GM23338 (cell line): ENCODE data around the gene THRA. TPM values are rescaled to one million over a fixed set of nuclear protein-coding genes. Genes with fewer than 3 reads are reported as not detected.

Experiments used
- ATAC-seq: fragments of 200-7000 bp; cut with Tn5 transposase; 3 replicates; pipeline ENCODE4 v1.9.1; 2020
- DNase-seq: peaks from one replicate; pipeline ENCODE4 v3.0.0-alpha.2; 2015; ENCODE audit warnings: low spot score
- H2AFZ ChIP-seq: fragments of 200-600 bp; sonication (generic); 2 replicates; pipeline ENCODE4 v1.8.0; 2016; ENCODE audit warnings: antibody characterized with exemption, mild to moderate bottlenecking, moderate library complexity
- H3F3A ChIP-seq: fragments of 200-600 bp; sonication (generic); replicated peaks from 2 replicates; pipeline ENCODE4 v1.8.0; 2017; ENCODE audit warnings: antibody characterized with exemption, mixed run types, low read depth
- H3K27ac ChIP-seq: fragments of 200-600 bp; sonication (generic); 2 replicates; pipeline ENCODE4 v1.6.1; 2016; ENCODE audit warnings: low read depth
- H3K27me3 ChIP-seq: fragments of 200-600 bp; sonication (generic); 2 replicates; pipeline ENCODE4 v1.8.0; 2016; ENCODE audit warnings: mild to moderate bottlenecking, mixed run types, moderate library complexity; ENCODE audit not compliant: insufficient read depth
- H3K36me3 ChIP-seq: fragments of 200-600 bp; sonication (generic); 2 replicates; pipeline ENCODE4 v1.8.0; 2016; ENCODE audit warnings: mild to moderate bottlenecking; ENCODE audit not compliant: insufficient read depth
- H3K4me1 ChIP-seq: fragments of 200-600 bp; sonication (generic); 2 replicates; pipeline ENCODE4 v1.8.0; 2016; ENCODE audit warnings: mild to moderate bottlenecking, moderate library complexity; ENCODE audit not compliant: insufficient read depth
- H3K4me2 ChIP-seq: fragments of 200-600 bp; sonication (generic); 2 replicates; pipeline ENCODE4 v1.7.1; 2017; ENCODE audit warnings: mixed run types
- H3K4me3 ChIP-seq: fragments of 200-600 bp; sonication (generic); 2 replicates; pipeline ENCODE4 v1.6.1; 2016; ENCODE audit warnings: mixed run types
- H3K79me2 ChIP-seq: fragments of 200-600 bp; sonication (generic); replicated peaks from 2 replicates; pipeline ENCODE4 v1.8.0; 2017; ENCODE audit warnings: mild to moderate bottlenecking; ENCODE audit not compliant: insufficient read depth
- H3K9me2 ChIP-seq: fragments of 200-600 bp; sonication (generic); 2 replicates; pipeline ENCODE4 v1.8.0; 2017; ENCODE audit not compliant: insufficient read depth
- H4K20me1 ChIP-seq: fragments of 200-600 bp; sonication (generic); replicated peaks from 2 replicates; pipeline ENCODE4 v1.8.0; 2017; ENCODE audit warnings: mild to moderate bottlenecking; ENCODE audit not compliant: insufficient read depth
- H3K27ac Mint-ChIP-seq: 2 replicates; pipeline ENCODE4 v1.8.0; 2020; ENCODE audit warnings: inconsistent platforms, mild to moderate bottlenecking, moderate library complexity, mixed read lengths
- H3K27me3 Mint-ChIP-seq: 3 replicates; pipeline ENCODE4 v1.8.0; 2022; ENCODE audit warnings: low read depth, mild to moderate bottlenecking, moderate library complexity, mixed read lengths, inconsistent platforms; ENCODE audit not compliant: insufficient read depth, poor library complexity
- H3K36me3 Mint-ChIP-seq: 3 replicates; pipeline ENCODE4 v1.8.0; 2021; ENCODE audit warnings: low read depth, mild to moderate bottlenecking, inconsistent platforms, moderate library complexity, mixed read lengths
- H3K4me1 Mint-ChIP-seq: 3 replicates; pipeline ENCODE4 v1.8.0; 2020; ENCODE audit warnings: mild to moderate bottlenecking, inconsistent platforms, mixed read lengths
- H3K4me3 Mint-ChIP-seq: 3 replicates; pipeline ENCODE4 v1.8.0; 2021; ENCODE audit warnings: moderate library complexity, mild to moderate bottlenecking, inconsistent platforms, mixed read lengths
- H3K9me3 Mint-ChIP-seq: 3 replicates; pipeline ENCODE4 v1.8.0; 2020; ENCODE audit warnings: moderate library complexity, mild to moderate bottlenecking, inconsistent platforms, mixed read lengths
- CREB1 ChIP-seq: fragments of 250-450 bp; sonication (Bioruptor Pico); IDR thresholded peaks from 2 replicates; pipeline ENCODE4 v1.5.0; 2020; ENCODE audit warnings: low read depth, mild to moderate bottlenecking, moderate library complexity
- EZH2 ChIP-seq: fragments of 200-600 bp; sonication (generic); IDR thresholded peaks from one replicate; pipeline ENCODE4 v1.8.0; 2017; ENCODE audit warnings: antibody characterized with exemption, mild to moderate bottlenecking, low read depth; ENCODE audit not compliant: unreplicated experiment
- EZH2phosphoT487 ChIP-seq: fragments of 200-600 bp; sonication (generic); IDR thresholded peaks from one replicate; pipeline ENCODE4 v1.8.1; 2018; ENCODE audit warnings: antibody characterized with exemption; ENCODE audit not compliant: unreplicated experiment
- JUNB ChIP-seq: IDR thresholded peaks from one replicate; pipeline ENCODE4 v1.6.1; 2016; ENCODE audit warnings: antibody characterized with exemption; ENCODE audit not compliant: unreplicated experiment
- NANOG ChIP-seq: IDR thresholded peaks from 2 replicates; pipeline ENCODE4 v1.6.1; 2016; ENCODE audit warnings: antibody characterized with exemption, borderline replicate concordance
- POLR2AphosphoS5 ChIP-seq: IDR thresholded peaks from 2 replicates; pipeline ENCODE4 v1.6.1; 2016; ENCODE audit warnings: antibody characterized with exemption, low read depth
- STAT1 ChIP-seq: IDR thresholded peaks from one replicate; pipeline ENCODE4 v1.6.1; 2016; ENCODE audit warnings: antibody characterized with exemption; ENCODE audit not compliant: unreplicated experiment
- ZNF114 ChIP-seq: fragments of 250-450 bp; sonication (Bioruptor Pico); IDR thresholded peaks from 2 replicates; pipeline ENCODE4 v1.5.0; 2020; ENCODE audit warnings: mild to moderate bottlenecking, moderate library complexity
- ZNF331 ChIP-seq: fragments of 250-450 bp; sonication (Bioruptor Pico); IDR thresholded peaks from 2 replicates; pipeline ENCODE4 v1.5.0; 2020; ENCODE audit warnings: low read depth, mild to moderate bottlenecking, moderate library complexity
- polyA plus RNA-seq: library from polyadenylated mRNA; unstranded; fragments of >200 nt; fragmentation: Nextera tagmentation; extraction: Ambion mirVana; gene quantifications from 2 replicates; pipeline ENCODE4 v1.2.1, GENCODE V29; 2016
- total RNA-seq: library from RNA; depleted of rRNA; stranded (reverse); fragments of >200 nt; shearing (Covaris generic); gene quantifications from 2 replicates; pipeline ENCODE4 v1.2.3, GENCODE V29; 2014
- TF ChIP-seq, protein P1 (sequence below): IDR thresholded peaks from 2 replicates; pipeline ENCODE4 v1.6.1; 2016; ENCODE audit warnings: antibody characterized with exemption
- TF ChIP-seq, protein P2 (sequence below): fragments of 250-450 bp; sonication (Bioruptor Pico); IDR thresholded peaks from 2 replicates; pipeline ENCODE4 v1.5.0; 2020; ENCODE audit warnings: mild to moderate bottlenecking, moderate library complexity
- TF ChIP-seq, protein P3 (sequence below): IDR thresholded peaks from one replicate; pipeline ENCODE4 v1.6.1; 2018; ENCODE audit warnings: antibody characterized with exemption; ENCODE audit not compliant: unreplicated experiment

The THRA gene
- total and polyA plus RNA-seq, 2 experiments from 2014 or later: 3.4 to 10.5 TPM

DNA sequence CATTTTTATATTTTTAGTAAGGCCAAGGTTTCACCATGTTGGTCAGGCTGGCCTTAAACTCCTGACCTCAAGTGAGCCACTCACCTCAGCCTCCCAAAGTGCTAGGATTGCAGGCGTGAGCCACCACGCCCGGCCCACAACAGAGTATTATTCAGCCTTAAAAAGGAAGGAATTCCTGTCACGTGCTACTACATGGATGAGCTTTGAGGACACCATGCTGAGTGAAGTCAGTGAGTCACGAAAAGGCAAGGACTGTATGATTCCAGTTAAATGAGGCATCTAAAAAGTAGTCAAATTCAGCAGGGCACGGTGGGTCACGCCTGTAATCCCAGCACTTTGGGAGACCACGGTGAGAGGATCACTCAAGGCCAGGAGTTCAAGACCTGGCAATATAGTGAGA is 37.9 kb upstream of the THRA start:
- Mint-ChIP-seq H3K36me3 (peaks cover 67% of the 10 kb centered on the region), H3K4me3 (no peak overlapping the region), H3K27me3 (peaks cover 8% of the 10 kb centered on the region), H3K27ac (no peak overlapping the region), H3K9me3 (no peaks in the 10 kb centered on the region), H3K4me1 (peaks cover 6% of the 10 kb centered on the region; the same call in 2 of the 3 replicates)
- no peak for ATAC-seq
- H3K4me3 ChIP-seq: no peak overlapping the region
- no peaks in the 10 kb centered on the region for H3K4me1 ChIP-seq
- peaks cover 18% of the 10 kb centered on the region for H3F3A ChIP-seq
- H3K36me3 ChIP-seq: peaks cover 12% of the 10 kb centered on the region; the same call in 1 of the 2 replicates
- H3K27ac ChIP-seq: no peak overlapping the region
- no peak overlapping the region for H3K4me2 ChIP-seq
- H3K9me2 ChIP-seq: no peaks in the 10 kb centered on the region
- no peaks in the 10 kb centered on the region for H3K79me2 ChIP-seq
- TF ChIP-seq NANOG: no peak
- H2AFZ ChIP-seq: no peak overlapping the region
- H3K27me3 ChIP-seq: no peaks in the 10 kb centered on the region
- H4K20me1 ChIP-seq: no peaks in the 10 kb centered on the region
- no peak for DNase-seq

DNA sequence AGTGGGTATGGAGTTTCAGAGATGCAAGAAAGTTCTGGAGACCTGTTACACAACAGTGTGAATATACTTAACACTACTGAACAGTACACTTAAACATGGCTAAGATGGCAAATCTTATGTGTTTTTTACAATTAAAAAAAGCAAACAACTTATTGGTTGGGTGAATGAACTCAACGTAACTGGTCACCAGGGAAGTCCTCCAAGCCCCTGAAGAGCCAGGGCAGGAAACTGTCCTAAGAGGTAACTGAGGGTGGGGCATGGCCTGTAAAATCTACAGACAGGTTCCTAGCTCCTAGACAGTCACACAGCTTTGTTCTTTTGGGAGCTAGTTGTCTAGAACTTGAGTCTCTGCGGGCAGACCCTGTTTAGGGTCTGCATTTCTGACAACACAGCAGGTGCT is 37.2 kb upstream of the THRA start:
- H2AFZ ChIP-seq: no peak overlapping the region
- no peaks in the 10 kb centered on the region for H3K9me3 Mint-ChIP-seq
- H3K27me3 Mint-ChIP-seq: peaks cover 8% of the 10 kb centered on the region
- no peaks in the 10 kb centered on the region for H4K20me1 ChIP-seq
- peak overlapping the region; percentile 16; the same call in 1 of the 2 replicates for H3K27ac Mint-ChIP-seq
- H3K36me3 Mint-ChIP-seq: peaks cover 62% of the 10 kb centered on the region
- no peak overlapping the region for H3K27ac ChIP-seq
- peaks cover 6% of the 10 kb centered on the region; the same call in 2 of the 3 replicates for H3K4me1 Mint-ChIP-seq
- H3K4me3 Mint-ChIP-seq: no peak overlapping the region
- no peaks in the 10 kb centered on the region for H3K4me1 ChIP-seq
- H3K27me3 ChIP-seq: no peaks in the 10 kb centered on the region
- H3K4me3 ChIP-seq: no peak overlapping the region
- no peaks in the 10 kb centered on the region for H3K9me2 ChIP-seq
- no peaks in the 10 kb centered on the region for H3K79me2 ChIP-seq
- H3F3A ChIP-seq: peaks cover 18% of the 10 kb centered on the region
- DNase-seq (no peak), ATAC-seq (no peak)
- peaks cover 12% of the 10 kb centered on the region; the same call in 1 of the 2 replicates for H3K36me3 ChIP-seq
- H3K4me2 ChIP-seq: no peak overlapping the region
- TF ChIP-seq EZH2 (no peak), NANOG (no peak), JUNB (no peak), STAT1 (no peak), CREB1 (CRISPR knock-in tag) (no peak), EZH2phosphoT487 (no peak), POLR2AphosphoS5 (no peak), ZNF331 (no peak), ZNF114 (CRISPR knock-in tag) (no peak)
- TF ChIP-seq, protein P1, sequence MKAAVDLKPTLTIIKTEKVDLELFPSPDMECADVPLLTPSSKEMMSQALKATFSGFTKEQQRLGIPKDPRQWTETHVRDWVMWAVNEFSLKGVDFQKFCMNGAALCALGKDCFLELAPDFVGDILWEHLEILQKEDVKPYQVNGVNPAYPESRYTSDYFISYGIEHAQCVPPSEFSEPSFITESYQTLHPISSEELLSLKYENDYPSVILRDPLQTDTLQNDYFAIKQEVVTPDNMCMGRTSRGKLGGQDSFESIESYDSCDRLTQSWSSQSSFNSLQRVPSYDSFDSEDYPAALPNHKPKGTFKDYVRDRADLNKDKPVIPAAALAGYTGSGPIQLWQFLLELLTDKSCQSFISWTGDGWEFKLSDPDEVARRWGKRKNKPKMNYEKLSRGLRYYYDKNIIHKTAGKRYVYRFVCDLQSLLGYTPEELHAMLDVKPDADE: no peak
- TF ChIP-seq, protein P2, sequence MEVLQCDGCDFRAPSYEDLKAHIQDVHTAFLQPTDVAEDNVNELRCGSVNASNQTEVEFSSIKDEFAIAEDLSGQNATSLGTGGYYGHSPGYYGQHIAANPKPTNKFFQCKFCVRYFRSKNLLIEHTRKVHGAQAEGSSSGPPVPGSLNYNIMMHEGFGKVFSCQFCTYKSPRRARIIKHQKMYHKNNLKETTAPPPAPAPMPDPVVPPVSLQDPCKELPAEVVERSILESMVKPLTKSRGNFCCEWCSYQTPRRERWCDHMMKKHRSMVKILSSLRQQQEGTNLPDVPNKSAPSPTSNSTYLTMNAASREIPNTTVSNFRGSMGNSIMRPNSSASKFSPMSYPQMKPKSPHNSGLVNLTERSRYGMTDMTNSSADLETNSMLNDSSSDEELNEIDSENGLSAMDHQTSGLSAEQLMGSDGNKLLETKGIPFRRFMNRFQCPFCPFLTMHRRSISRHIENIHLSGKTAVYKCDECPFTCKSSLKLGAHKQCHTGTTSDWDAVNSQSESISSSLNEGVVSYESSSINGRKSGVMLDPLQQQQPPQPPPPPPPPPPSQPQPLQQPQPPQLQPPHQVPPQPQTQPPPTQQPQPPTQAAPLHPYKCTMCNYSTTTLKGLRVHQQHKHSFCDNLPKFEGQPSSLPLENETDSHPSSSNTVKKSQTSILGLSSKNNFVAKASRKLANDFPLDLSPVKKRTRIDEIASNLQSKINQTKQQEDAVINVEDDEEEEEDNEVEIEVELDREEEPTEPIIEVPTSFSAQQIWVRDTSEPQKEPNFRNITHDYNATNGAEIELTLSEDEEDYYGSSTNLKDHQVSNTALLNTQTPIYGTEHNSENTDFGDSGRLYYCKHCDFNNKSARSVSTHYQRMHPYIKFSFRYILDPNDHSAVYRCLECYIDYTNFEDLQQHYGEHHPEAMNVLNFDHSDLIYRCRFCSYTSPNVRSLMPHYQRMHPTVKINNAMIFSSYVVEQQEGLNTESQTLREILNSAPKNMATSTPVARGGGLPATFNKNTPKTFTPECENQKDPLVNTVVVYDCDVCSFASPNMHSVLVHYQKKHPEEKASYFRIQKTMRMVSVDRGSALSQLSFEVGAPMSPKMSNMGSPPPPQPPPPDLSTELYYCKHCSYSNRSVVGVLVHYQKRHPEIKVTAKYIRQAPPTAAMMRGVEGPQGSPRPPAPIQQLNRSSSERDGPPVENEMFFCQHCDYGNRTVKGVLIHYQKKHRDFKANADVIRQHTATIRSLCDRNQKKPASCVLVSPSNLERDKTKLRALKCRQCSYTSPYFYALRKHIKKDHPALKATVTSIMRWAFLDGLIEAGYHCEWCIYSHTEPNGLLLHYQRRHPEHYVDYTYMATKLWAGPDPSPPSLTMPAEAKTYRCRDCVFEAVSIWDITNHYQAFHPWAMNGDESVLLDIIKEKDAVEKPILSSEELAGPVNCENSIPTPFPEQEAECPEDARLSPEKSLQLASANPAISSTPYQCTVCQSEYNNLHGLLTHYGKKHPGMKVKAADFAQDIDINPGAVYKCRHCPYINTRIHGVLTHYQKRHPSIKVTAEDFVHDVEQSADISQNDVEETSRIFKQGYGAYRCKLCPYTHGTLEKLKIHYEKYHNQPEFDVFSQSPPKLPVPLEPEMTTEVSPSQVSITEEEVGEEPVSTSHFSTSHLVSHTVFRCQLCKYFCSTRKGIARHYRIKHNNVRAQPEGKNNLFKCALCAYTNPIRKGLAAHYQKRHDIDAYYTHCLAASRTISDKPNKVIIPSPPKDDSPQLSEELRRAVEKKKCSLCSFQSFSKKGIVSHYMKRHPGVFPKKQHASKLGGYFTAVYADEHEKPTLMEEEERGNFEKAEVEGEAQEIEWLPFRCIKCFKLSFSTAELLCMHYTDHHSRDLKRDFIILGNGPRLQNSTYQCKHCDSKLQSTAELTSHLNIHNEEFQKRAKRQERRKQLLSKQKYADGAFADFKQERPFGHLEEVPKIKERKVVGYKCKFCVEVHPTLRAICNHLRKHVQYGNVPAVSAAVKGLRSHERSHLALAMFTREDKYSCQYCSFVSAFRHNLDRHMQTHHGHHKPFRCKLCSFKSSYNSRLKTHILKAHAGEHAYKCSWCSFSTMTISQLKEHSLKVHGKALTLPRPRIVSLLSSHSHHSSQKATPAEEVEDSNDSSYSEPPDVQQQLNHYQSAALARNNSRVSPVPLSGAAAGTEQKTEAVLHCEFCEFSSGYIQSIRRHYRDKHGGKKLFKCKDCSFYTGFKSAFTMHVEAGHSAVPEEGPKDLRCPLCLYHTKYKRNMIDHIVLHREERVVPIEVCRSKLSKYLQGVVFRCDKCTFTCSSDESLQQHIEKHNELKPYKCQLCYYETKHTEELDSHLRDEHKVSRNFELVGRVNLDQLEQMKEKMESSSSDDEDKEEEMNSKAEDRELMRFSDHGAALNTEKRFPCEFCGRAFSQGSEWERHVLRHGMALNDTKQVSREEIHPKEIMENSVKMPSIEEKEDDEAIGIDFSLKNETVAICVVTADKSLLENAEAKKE (CRISPR knock-in tag): no peak
- TF ChIP-seq, protein P3, sequence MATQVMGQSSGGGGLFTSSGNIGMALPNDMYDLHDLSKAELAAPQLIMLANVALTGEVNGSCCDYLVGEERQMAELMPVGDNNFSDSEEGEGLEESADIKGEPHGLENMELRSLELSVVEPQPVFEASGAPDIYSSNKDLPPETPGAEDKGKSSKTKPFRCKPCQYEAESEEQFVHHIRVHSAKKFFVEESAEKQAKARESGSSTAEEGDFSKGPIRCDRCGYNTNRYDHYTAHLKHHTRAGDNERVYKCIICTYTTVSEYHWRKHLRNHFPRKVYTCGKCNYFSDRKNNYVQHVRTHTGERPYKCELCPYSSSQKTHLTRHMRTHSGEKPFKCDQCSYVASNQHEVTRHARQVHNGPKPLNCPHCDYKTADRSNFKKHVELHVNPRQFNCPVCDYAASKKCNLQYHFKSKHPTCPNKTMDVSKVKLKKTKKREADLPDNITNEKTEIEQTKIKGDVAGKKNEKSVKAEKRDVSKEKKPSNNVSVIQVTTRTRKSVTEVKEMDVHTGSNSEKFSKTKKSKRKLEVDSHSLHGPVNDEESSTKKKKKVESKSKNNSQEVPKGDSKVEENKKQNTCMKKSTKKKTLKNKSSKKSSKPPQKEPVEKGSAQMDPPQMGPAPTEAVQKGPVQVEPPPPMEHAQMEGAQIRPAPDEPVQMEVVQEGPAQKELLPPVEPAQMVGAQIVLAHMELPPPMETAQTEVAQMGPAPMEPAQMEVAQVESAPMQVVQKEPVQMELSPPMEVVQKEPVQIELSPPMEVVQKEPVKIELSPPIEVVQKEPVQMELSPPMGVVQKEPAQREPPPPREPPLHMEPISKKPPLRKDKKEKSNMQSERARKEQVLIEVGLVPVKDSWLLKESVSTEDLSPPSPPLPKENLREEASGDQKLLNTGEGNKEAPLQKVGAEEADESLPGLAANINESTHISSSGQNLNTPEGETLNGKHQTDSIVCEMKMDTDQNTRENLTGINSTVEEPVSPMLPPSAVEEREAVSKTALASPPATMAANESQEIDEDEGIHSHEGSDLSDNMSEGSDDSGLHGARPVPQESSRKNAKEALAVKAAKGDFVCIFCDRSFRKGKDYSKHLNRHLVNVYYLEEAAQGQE: no peak
